Measurements from ENCODE around the gene STX11.

- no peak for TF ChIP-seq CTCF (IDR thresholded peaks at IDR 0.05; ENCODE audit: insufficient read depth, low read length, poor library complexity, severe bottlenecking)
- no peak for TF ChIP-seq EZH2phosphoT487 (conservative IDR thresholded peaks at IDR 0.05; ENCODE audit: low read length)
These were observed 66.4 kb downstream of the STX11 start for GRCh38 chr6:144216668-144217218.

Data from SU-DHL-6 (cell line).